WERI-Rb-1 (cell line): ENCODE results near the gene SLC9A8.
A peak's percentile ranks its signal among the peaks of the same experiment; 100 is the strongest.

Experiments used
- DNase-seq: peaks from one replicate; pipeline ENCODE4 v3.0.0-alpha.2; 2020
- H3K27ac ChIP-seq: fragments of 250-450 bp; sonication (Bioruptor Pico); 2 replicates; pipeline ENCODE4 v1.5.1; 2020; ENCODE audit warnings: mild to moderate bottlenecking, moderate library complexity
- H3K27me3 ChIP-seq: fragments of 250-450 bp; sonication (Bioruptor Pico); 2 replicates; pipeline ENCODE4 v1.5.1; 2021; ENCODE audit warnings: mild to moderate bottlenecking, low read depth, moderate library complexity; ENCODE audit not compliant: insufficient read depth, severe bottlenecking
- H3K36me3 ChIP-seq: fragments of 250-450 bp; sonication (Bioruptor Pico); 2 replicates; pipeline ENCODE4 v1.5.1; 2020; ENCODE audit warnings: mild to moderate bottlenecking, moderate library complexity
- H3K4me3 ChIP-seq: 2 replicates; pipeline ENCODE4 v1.5.1; 2011; ENCODE audit warnings: low read depth, mild to moderate bottlenecking, control low read depth, low read length
- H3K9me3 ChIP-seq: fragments of 250-450 bp; sonication (Bioruptor Pico); 2 replicates; pipeline ENCODE4 v1.5.1; 2021; ENCODE audit warnings: mild to moderate bottlenecking, moderate library complexity; ENCODE audit not compliant: severe bottlenecking
- TF ChIP-seq, protein P1 (sequence below): IDR thresholded peaks from 2 replicates; pipeline ENCODE4 v1.5.1; 2011; ENCODE audit warnings: low read depth, mild to moderate bottlenecking, control low read depth, inconsistent platforms, low read length

Gene SLC9A8

GRCh38 chr20:49786196-49786595 is 26.4 kb upstream of the SLC9A8 start:
- no peaks in the 10 kb centered on the region for H3K9me3 ChIP-seq
- H3K4me3 ChIP-seq, result no peak overlapping the region
- H3K27me3 ChIP-seq, result no peaks in the 10 kb centered on the region
- no peak for DNase-seq
- H3K27ac ChIP-seq, result no peak overlapping the region
- TF ChIP-seq, protein P1, sequence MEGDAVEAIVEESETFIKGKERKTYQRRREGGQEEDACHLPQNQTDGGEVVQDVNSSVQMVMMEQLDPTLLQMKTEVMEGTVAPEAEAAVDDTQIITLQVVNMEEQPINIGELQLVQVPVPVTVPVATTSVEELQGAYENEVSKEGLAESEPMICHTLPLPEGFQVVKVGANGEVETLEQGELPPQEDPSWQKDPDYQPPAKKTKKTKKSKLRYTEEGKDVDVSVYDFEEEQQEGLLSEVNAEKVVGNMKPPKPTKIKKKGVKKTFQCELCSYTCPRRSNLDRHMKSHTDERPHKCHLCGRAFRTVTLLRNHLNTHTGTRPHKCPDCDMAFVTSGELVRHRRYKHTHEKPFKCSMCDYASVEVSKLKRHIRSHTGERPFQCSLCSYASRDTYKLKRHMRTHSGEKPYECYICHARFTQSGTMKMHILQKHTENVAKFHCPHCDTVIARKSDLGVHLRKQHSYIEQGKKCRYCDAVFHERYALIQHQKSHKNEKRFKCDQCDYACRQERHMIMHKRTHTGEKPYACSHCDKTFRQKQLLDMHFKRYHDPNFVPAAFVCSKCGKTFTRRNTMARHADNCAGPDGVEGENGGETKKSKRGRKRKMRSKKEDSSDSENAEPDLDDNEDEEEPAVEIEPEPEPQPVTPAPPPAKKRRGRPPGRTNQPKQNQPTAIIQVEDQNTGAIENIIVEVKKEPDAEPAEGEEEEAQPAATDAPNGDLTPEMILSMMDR, result no peak
- no peaks in the 10 kb centered on the region for H3K36me3 ChIP-seq

DNA sequence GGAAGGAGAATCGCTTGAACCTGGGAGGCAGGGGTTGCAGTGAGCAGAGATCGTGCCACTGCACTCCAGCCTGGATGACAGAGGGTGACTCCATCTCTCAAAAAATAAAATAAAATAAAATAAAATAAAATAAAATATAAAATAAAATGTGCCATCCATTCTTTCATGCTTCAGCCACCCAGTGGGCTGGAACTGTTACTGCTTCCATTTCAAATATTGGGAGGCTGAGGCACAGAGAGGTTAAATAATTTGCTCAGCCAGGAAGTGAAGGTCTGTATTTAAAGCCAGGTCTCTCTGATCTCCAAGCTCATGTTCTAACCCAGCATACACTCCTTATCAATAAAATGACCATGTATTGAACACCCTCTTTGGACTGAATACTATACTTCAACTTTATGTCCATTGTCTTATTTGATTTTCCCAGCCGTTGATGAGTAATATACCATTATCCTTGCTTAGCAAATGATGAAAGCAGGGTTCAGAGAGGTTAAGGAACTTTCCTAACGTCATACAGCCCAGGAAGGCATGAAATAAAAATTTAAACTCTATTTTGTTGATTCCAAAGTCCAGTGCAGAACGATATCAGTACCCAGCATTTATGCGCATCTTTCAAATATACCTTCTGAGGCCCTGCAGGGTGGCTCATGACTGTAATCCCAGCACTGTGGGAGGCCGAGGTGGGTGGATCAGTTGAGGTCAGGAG is 25.8 kb upstream of the SLC9A8 start:
- no peaks in the 10 kb centered on the region for H3K9me3 ChIP-seq
- no peak overlapping the region for H3K27ac ChIP-seq
- DNase-seq, result no peak
- no peaks in the 10 kb centered on the region for H3K36me3 ChIP-seq
- no peak overlapping the region for H3K4me3 ChIP-seq
- TF ChIP-seq, protein P1, result peak; percentile 7; the same call in 1 of the 2 replicates
- no peaks in the 10 kb centered on the region for H3K27me3 ChIP-seq

GRCh38 chr20:49787371-49788357 is 25.0 kb upstream of the SLC9A8 start:
- H3K27me3 ChIP-seq, result no peaks in the 10 kb centered on the region
- no peaks in the 10 kb centered on the region for H3K9me3 ChIP-seq
- DNase-seq, result no peak
- H3K36me3 ChIP-seq, result no peaks in the 10 kb centered on the region
- no peak overlapping the region for H3K27ac ChIP-seq
- no peak overlapping the region for H3K4me3 ChIP-seq
- TF ChIP-seq, protein P1, result no peak

GRCh38 chr20:49790077-49790798 is 22.4 kb upstream of the SLC9A8 start:
- Histone ChIP-seq H3K36me3 (no peaks in the 10 kb centered on the region), H3K9me3 (no peaks in the 10 kb centered on the region), H3K27ac (no peak overlapping the region), H3K27me3 (no peaks in the 10 kb centered on the region), H3K4me3 (no peak overlapping the region)
- DNase-seq, result no peak
- TF ChIP-seq, protein P1, result no peak

DNA sequence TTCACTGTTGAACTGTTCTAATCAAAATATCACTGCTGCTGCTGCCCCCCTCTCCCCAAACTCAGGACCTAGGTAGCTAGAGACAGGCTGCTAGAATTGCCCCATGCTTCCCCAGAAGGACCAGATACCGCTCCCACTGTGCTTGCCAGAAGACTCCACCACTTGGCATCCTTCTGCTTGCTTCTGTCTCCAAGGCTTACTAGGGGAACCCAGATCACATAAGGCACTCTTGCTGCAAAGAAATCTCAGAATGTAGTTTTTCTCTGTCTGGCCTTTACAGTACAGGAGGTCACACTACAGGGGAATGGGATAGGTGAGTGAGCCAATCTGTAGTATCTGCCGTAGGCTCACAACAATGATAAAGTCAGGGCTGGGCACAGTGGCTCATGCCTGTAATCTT is 21.5 kb upstream of the SLC9A8 start:
- TF ChIP-seq, protein P1, result no peak
- H3K36me3 ChIP-seq, result no peaks in the 10 kb centered on the region
- no peak overlapping the region for H3K4me3 ChIP-seq
- no peaks in the 10 kb centered on the region for H3K27me3 ChIP-seq
- no peaks in the 10 kb centered on the region for H3K9me3 ChIP-seq
- H3K27ac ChIP-seq, result no peak overlapping the region
- no peak for DNase-seq
